ENCODE data around the gene FAM120AOS. TPM values are rescaled to one million over a fixed set of nuclear protein-coding genes. Genes with fewer than 3 reads are reported as not detected.

Gene FAM120AOS
- total RNA-seq, 1 donor from 2014 or later, result 16.3 TPM

GRCh38 chr9:93468763-93469456 is 15.5 kb upstream of the FAM120AOS start:
- no peak for DNase-seq (ENCODE audit: low spot score)

GRCh38 chr9:93467462-93467861 is 14.1 kb upstream of the FAM120AOS start:
- ATAC-seq (peak; percentile 60), DNase-seq (ENCODE audit: low spot score) (no peak)

More at GRCh38 chr9:93468763-93469456, 15.5 kb upstream of the FAM120AOS start:
- peak; percentile 20 for ATAC-seq

GRCh38 chr9:93467062-93467416 is 13.7 kb upstream of the FAM120AOS start:
- DNase-seq (ENCODE audit: low spot score) (no peak), ATAC-seq (peak; percentile 59)

GRCh38 chr9:93466416-93467061 is 13.2 kb upstream of the FAM120AOS start:
- DNase-seq (ENCODE audit: low spot score) (no peak), ATAC-seq (peak; percentile 35)

- no peak for DNase-seq (ENCODE audit: low spot score)
- peak; percentile 10 for ATAC-seq
Measured at GRCh38 chr9:93465855-93466254, 12.5 kb upstream of the FAM120AOS start.

- ATAC-seq (no peak), DNase-seq (ENCODE audit: low spot score) (no peak)
Measured at GRCh38 chr9:93464876-93465275, 11.5 kb upstream of the FAM120AOS start.

GRCh38 chr9:93464395-93464794 is 11.0 kb upstream of the FAM120AOS start:
- ATAC-seq (no peak), DNase-seq (ENCODE audit: low spot score) (no peak)

GRCh38 chr9:93463638-93464248 is 10.4 kb upstream of the FAM120AOS start:
- DNase-seq (ENCODE audit: low spot score), result no peak
- ATAC-seq, result no peak

- DNase-seq (ENCODE audit: low spot score) (no peak), ATAC-seq (peak; percentile 72)
Measured at GRCh38 chr9:93461821-93462220, 8.4 kb upstream of the FAM120AOS start.

GRCh38 chr9:93461414-93461743 is 8.0 kb upstream of the FAM120AOS start:
- no peak for ATAC-seq
- no peak for DNase-seq (ENCODE audit: low spot score)

GRCh38 chr9:93460689-93461413 is 7.5 kb upstream of the FAM120AOS start:
- ATAC-seq (no peak), DNase-seq (ENCODE audit: low spot score) (no peak)

- peak; percentile 46 for ATAC-seq
- DNase-seq (ENCODE audit: low spot score), result no peak
Measured at GRCh38 chr9:93459432-93459847, 6.1 kb upstream of the FAM120AOS start.

GRCh38 chr9:93458712-93459111 is 5.3 kb upstream of the FAM120AOS start:
- no peak for DNase-seq (ENCODE audit: low spot score)
- ATAC-seq, result peak; percentile 23

GRCh38 chr9:93457006-93457405 is 3.6 kb upstream of the FAM120AOS start:
- DNase-seq (ENCODE audit: low spot score), result no peak
- ATAC-seq, result no peak

- no peak for DNase-seq (ENCODE audit: low spot score)
Measured at GRCh38 chr9:93456504-93456903, 3.1 kb upstream of the FAM120AOS start.

GRCh38 chr9:93456022-93456421 is 2.6 kb upstream of the FAM120AOS start:
- no peak for ATAC-seq

More at GRCh38 chr9:93456504-93456903, 3.1 kb upstream of the FAM120AOS start:
- no peak for ATAC-seq

GRCh38 chr9:93452710-93453046 is 703 bp downstream of the FAM120AOS start:
- DNase-seq (ENCODE audit: low spot score) (no peak), ATAC-seq (peak; percentile 34)

More at GRCh38 chr9:93456022-93456421, 2.6 kb upstream of the FAM120AOS start:
- no peak for DNase-seq (ENCODE audit: low spot score)

GRCh38 chr9:93451849-93452709 is 1.3 kb downstream of the FAM120AOS start:
- peak; percentile 39 for ATAC-seq

GRCh38 chr9:93450945-93451815 is 2.2 kb downstream of the FAM120AOS start, which contains the start of gene FAM120A:
Gene FAM120A (plus strand): TSS chr9:93451685. CDS start chr9:93451916, 231 bp downstream.
- peak; percentile 80 for DNase-seq (ENCODE audit: low spot score)
- ATAC-seq, result peak; percentile 82

More at GRCh38 chr9:93451849-93452709, 1.3 kb downstream of the FAM120AOS start:
- peak; percentile 69 for DNase-seq (ENCODE audit: low spot score)

Data from left lobe of liver (tissue), 2 donors.